Liver (tissue), 3 donors: ENCODE results near the gene MFGE8.

Experiments
- ATF3 ChIP-seq: IDR thresholded peaks from 2 replicates; pipeline ENCODE4 v1.6.1; 2016; ENCODE audit warnings: antibody characterized with exemption
- CTCF ChIP-seq: fragments of 150-350 bp; IDR thresholded peaks from 2 replicates; pipeline ENCODE4 v1.5.1; 2017; ENCODE audit warnings: improper control_type of control experiment, low read depth, low read length; ENCODE audit not compliant: missing input control
- HNF4A ChIP-seq, 2 donors: conservative IDR thresholded peaks; 2 replicates each; pipeline ENCODE4 v1.6.1; 2016; ENCODE audit warnings: antibody characterized with exemption in 2 of 2, mild to moderate bottlenecking in 2 of 2
- JUND ChIP-seq, 2 donors: IDR thresholded peaks; 2 replicates each; pipeline ENCODE4 v1.6.1; 2016; ENCODE audit warnings: antibody characterized with exemption in 2 of 2
- MAX ChIP-seq: IDR thresholded peaks from 2 replicates; pipeline ENCODE4 v1.6.1; 2016; ENCODE audit warnings: antibody characterized with exemption
- RAD21 ChIP-seq, 2 donors: IDR thresholded peaks; 2 replicates each; pipeline ENCODE4 v1.6.1; 2016; ENCODE audit warnings: antibody characterized with exemption in 2 of 2, mild to moderate bottlenecking in 2 of 2
- REST ChIP-seq: IDR thresholded peaks from 2 replicates; pipeline ENCODE4 v1.6.1; 2016; ENCODE audit warnings: antibody characterized with exemption, mild to moderate bottlenecking
- SP1 ChIP-seq: IDR thresholded peaks from 2 replicates; pipeline ENCODE4 v1.6.1; 2018; ENCODE audit warnings: antibody characterized with exemption, mild to moderate bottlenecking
- TAF1 ChIP-seq: conservative IDR thresholded peaks from 2 replicates; pipeline ENCODE4 v1.6.1; 2016; ENCODE audit warnings: antibody characterized with exemption, mild to moderate bottlenecking
- YY1 ChIP-seq: IDR thresholded peaks from 2 replicates; pipeline ENCODE4 v1.6.1; 2016; ENCODE audit warnings: antibody characterized with exemption, mild to moderate bottlenecking
- ZBTB33 ChIP-seq: IDR thresholded peaks from 2 replicates; pipeline ENCODE4 v1.6.1; 2016; ENCODE audit warnings: antibody characterized with exemption
- donor health status: healthy.
- donor health status: healthy.

- TF ChIP-seq CTCF (no peak), JUND (IDR thresholded peaks at IDR 0.05) (no peak), MAX (no peak), YY1 (no peak), TAF1 (no peak), RAD21 (IDR thresholded peaks at IDR 0.05) (no peak), ZBTB33 (no peak), ATF3 (no peak), SP1 (no peak), REST (no peak), HNF4A (conservative IDR thresholded peaks at IDR 0.05) (no peak)
Measured at GRCh38 chr15:88877906-88878305, 35.3 kb downstream of the MFGE8 start.
